Immature natural killer cell (primary cell): ENCODE results near the gene MACROD2. TPM values are rescaled to one million over a fixed set of nuclear protein-coding genes. Genes with fewer than 3 reads are reported as not detected.
"Not testable (repeated sequence)": the region's sequence is repeated elsewhere in the genome, so short reads cannot be mapped to it uniquely, and the experiment has no call there.

ENCODE experiments used
- DNase-seq, 3 donors: peaks; one replicate each; pipeline ENCODE4 v3.0.0; 2022; ENCODE audit warnings: mixed read lengths in 1 of 3
- H3K27ac Mint-ChIP-seq, 6 donors: one replicate each; pipeline ENCODE4 v1.8.0; 2020; ENCODE audit warnings: mixed read lengths in 6 of 6, mild to moderate bottlenecking in 5 of 6, inconsistent platforms in 4 of 6, moderate library complexity in 3 of 6
- H3K27me3 Mint-ChIP-seq, 3 donors: one replicate each; pipeline ENCODE4 v1.8.0; 2020 to 2021; ENCODE audit warnings: low read depth in 3 of 3, mild to moderate bottlenecking in 3 of 3, mixed read lengths in 3 of 3, moderate library complexity in 3 of 3, inconsistent platforms in 1 of 3
- H3K36me3 Mint-ChIP-seq, 3 donors: one replicate each; pipeline ENCODE4 v1.8.0; 2020; ENCODE audit warnings: mixed read lengths in 3 of 3, inconsistent platforms in 2 of 3, mild to moderate bottlenecking in 2 of 3
- H3K4me1 Mint-ChIP-seq, 2 donors: one replicate each; pipeline ENCODE4 v1.8.0; 2020; ENCODE audit warnings: inconsistent platforms in 2 of 2, mild to moderate bottlenecking in 2 of 2, mixed read lengths in 2 of 2, moderate library complexity in 1 of 2
- H3K4me3 Mint-ChIP-seq, 5 donors: one replicate each; pipeline ENCODE4 v1.8.0; 2020; ENCODE audit warnings: mild to moderate bottlenecking in 5 of 5, mixed read lengths in 5 of 5, inconsistent platforms in 3 of 5, moderate library complexity in 3 of 5
- H3K9me3 Mint-ChIP-seq, 6 donors: one replicate each; pipeline ENCODE4 v1.8.0; 2020; ENCODE audit warnings: mild to moderate bottlenecking in 6 of 6, mixed read lengths in 6 of 6, inconsistent platforms in 4 of 6, moderate library complexity in 3 of 6
- polyA plus RNA-seq, 3 donors: library from polyadenylated mRNA; unstranded; fragments of 300-500 nt; fragmentation: Illumina TruSeq; gene quantifications; one replicate each; pipeline ENCODE4 v1.2.3, GENCODE V29; 2021

Gene MACROD2
- polyA plus RNA-seq, 3 donors from 2014 or later, result not detected

DNA sequence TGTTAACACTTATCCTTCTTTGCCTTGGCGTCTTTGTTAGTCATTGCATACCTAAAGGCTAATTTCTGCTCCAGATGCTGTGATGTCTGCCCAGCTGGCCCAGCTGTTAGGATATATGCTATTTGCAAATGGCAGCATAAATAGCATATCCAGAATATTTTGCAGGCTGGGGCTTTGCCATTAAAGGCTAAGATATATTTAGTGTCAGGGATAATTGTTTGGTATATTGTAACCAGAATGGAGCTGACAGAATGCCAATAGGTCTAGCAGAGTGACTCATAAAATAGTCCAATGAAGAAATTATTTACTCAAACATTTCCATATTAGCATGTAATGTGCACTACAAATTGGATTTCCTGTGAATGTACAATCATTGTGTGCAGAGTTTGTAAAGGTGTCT lies 926.2 kb downstream of the MACROD2 start:
- Mint-ChIP-seq H3K9me3 (peaks cover 8 to 54% (median 20%) of the 10 kb centered on the region in 6 donors), H3K4me3 (no peak overlapping the region), H3K27me3 (peaks cover 0 to 5% (median 0%) of the 10 kb centered on the region in 3 donors), H3K4me1 (no peaks in the 10 kb centered on the region), H3K27ac (no peak overlapping the region), H3K36me3 (no peaks in the 10 kb centered on the region)
- no peak for DNase-seq

DNA sequence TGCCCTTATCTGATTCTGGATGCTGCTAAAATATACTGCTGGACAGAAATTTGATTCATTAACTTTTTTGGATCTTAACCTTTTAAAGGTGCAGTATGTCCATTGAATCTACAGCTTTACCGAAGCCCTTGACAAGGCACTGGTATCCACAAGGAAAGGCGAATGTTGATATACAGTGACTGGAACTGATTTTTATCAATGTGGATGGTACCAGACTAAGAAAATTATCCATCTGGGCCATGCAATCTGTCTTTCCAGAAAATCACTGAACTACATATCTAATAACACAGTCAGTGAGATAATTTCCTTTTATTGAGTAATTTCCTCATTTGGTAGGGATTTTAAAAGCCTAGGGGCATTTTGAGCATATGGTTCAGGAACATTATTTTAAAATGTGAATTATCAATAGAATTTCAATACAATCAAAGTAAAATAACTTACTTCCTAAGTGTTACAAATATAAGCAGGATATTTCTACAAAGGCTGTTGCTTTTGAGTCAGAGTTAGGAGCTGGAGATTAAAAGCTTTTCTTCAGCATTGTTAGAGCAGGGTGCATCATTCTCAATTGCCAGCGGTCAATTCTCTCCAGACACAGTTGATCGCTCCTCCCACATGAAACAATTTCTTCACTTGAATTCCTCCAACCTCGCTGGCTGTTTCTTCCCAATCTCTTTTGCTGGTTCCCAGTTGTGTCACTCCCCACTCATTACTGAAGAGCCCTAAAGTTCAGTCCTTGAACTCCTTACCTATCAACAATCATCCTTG lies 927.4 kb downstream of the MACROD2 start:
- no peaks in the 10 kb centered on the region for H3K4me1 Mint-ChIP-seq
- no peak overlapping the region for H3K27ac Mint-ChIP-seq
- H3K9me3 Mint-ChIP-seq, result peaks cover 4 to 54% (median 18%) of the 10 kb centered on the region in 6 donors
- H3K27me3 Mint-ChIP-seq, result peaks cover 0 to 5% (median 0%) of the 10 kb centered on the region in 3 donors
- no peak overlapping the region for H3K4me3 Mint-ChIP-seq
- DNase-seq, result no peak
- H3K36me3 Mint-ChIP-seq, result no peaks in the 10 kb centered on the region

DNA sequence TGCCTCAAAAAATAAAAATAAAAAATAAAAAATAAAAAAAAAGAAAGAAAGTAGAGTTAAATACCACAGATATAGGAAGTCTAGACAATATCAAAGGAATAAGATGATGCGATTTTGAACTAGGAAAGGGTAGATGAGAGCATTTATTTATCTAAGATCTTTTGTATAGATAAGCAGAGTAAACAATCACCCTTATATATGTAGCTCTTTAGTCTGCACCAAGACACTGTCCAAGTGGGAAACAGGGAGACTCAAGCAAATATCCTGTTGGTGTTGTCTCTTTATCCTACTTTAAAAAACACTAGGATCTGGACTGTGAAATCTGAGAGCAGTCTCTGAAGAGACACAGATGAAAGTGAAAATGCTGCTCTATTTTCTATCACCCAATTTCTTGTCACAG lies 929.1 kb downstream of the MACROD2 start:
- no peak for DNase-seq
- H3K4me1 Mint-ChIP-seq, result no peaks in the 10 kb centered on the region
- H3K27ac Mint-ChIP-seq, result no peak overlapping the region
- peaks cover 8 to 43% (median 15%) of the 10 kb centered on the region in 6 donors for H3K9me3 Mint-ChIP-seq
- H3K27me3 Mint-ChIP-seq, result peaks cover 0 to 5% (median 0%) of the 10 kb centered on the region in 3 donors
- H3K36me3 Mint-ChIP-seq, result no peaks in the 10 kb centered on the region
- H3K4me3 Mint-ChIP-seq, result no peak overlapping the region

DNA sequence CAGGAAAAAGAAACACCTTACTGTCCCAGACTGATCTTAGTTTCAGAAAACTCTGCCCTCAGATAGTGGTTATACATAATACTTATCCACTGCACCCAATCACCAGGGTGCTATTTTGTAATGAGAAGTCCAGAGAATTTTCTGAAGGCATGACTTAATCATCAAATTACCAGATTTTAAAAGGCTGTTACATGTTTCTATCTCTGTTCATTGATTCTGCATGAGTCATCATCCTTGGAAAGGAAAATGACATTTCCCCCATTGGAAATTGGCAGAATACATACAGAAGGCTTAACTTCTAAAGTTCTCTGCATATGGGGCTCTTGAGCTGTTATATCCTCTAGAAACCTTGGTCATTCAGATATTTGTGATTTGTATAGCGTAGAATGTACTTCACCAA lies 930.0 kb downstream of the MACROD2 start:
- Mint-ChIP-seq H3K36me3 (no peaks in the 10 kb centered on the region), H3K27me3 (peaks cover 0 to 2% (median 0%) of the 10 kb centered on the region in 3 donors)

DNA sequence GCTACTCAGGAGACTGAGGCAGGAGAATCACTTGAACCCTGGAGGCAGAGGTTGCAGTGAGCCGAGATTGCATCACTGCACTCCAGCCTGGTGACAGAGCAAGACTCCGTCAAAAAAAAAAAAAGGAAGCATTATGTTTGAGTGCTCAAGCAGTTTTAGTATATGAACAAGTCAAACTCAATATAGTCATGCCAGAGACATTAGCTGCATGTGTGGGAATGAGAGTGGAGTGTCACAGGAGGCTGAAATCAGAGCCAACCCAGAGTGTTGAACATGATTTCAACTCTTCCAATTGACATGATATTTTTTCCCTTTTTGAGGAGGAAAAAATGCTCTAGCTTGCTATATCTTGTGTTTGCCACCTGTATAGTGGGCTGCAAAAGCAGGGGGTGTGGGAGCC lies 931.1 kb downstream of the MACROD2 start:
- not testable (repeated sequence) for H3K4me3 Mint-ChIP-seq, H3K27me3 Mint-ChIP-seq, H3K36me3 Mint-ChIP-seq, H3K27ac Mint-ChIP-seq, H3K4me1 Mint-ChIP-seq, DNase-seq
- peaks cover 6 to 39% (median 14%) of the 10 kb centered on the region in 6 donors for H3K9me3 Mint-ChIP-seq

More for the DNA sequence above, 930.0 kb downstream of the MACROD2 start:
- Mint-ChIP-seq H3K4me3 (no peak overlapping the region), H3K9me3 (peaks cover 6 to 37% (median 12%) of the 10 kb centered on the region in 6 donors), H3K27ac (no peak overlapping the region), H3K4me1 (no peaks in the 10 kb centered on the region)
- no peak for DNase-seq

DNA sequence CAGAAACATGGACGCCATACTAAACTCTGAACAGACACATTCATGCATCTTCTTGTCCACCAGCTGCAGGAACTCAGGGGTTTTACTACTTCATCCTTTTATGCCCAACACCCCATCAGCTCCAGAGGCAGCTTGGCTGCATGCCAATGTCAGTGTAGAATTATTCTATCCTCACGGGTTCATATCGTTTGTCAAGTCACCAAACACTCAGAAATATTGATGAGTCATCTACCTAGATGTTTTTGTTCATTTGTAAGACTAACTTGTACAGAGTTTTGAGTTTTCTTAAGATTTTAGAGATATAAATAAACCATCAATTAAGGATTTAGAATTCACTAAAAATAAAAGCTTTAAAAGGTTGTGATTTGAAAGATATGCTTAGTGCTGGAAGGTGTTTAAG lies 932.8 kb downstream of the MACROD2 start:
- Mint-ChIP-seq H3K27ac (no peak overlapping the region), H3K27me3 (no peaks in the 10 kb centered on the region), H3K4me1 (no peaks in the 10 kb centered on the region), H3K9me3 (peaks cover under 1 to 33% (median 14%) of the 10 kb centered on the region in 6 donors), H3K36me3 (no peaks in the 10 kb centered on the region), H3K4me3 (no peak overlapping the region)
- DNase-seq, result no peak

DNA sequence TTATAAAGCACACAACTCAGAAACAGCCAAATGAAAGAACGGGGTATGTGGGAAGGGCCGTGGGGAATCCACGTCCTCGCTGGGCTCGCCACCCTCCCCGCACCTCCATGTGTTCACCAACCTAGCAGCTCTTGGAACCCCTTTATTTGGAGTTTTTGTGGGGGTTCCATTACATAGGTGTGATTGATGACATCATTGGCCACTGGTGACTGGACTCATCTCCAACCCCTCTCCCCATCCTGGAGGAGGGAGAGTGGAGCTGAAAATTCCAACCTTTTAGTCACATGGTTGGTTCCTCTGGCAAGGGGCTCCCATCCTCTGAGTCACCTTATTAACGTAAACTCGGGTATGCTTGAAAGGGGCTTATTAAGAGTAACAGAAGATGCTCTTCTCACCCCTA lies 934.1 kb downstream of the MACROD2 start:
- H3K4me3 Mint-ChIP-seq, result no peak overlapping the region
- peaks cover 0 to 34% (median 14%) of the 10 kb centered on the region in 6 donors for H3K9me3 Mint-ChIP-seq
- no peaks in the 10 kb centered on the region for H3K36me3 Mint-ChIP-seq
- DNase-seq, result no peak
- H3K27me3 Mint-ChIP-seq, result no peaks in the 10 kb centered on the region
- no peaks in the 10 kb centered on the region for H3K4me1 Mint-ChIP-seq
- no peak overlapping the region for H3K27ac Mint-ChIP-seq

DNA sequence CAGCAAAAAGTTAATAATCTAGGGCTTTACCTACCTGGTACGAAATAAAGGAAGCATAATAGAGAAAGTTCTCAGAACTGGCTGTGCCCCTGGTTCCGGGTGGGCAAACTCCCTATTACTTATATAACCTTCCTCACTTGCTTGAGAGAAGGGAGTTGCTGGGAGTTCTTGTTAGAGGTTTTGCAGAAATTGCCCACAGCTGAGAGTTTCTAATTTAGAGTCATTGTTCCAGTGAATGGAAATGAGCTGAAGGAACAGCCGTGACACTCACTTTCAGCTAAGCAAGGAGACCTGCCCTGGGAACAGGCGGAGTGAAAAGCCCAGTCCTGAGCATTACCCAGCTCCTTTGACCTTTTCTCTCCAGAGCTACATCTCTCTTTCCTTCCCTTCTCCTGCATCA lies 936.7 kb downstream of the MACROD2 start:
- peaks cover 0 to 4% (median 0%) of the 10 kb centered on the region in 3 donors for H3K36me3 Mint-ChIP-seq
- H3K4me3 Mint-ChIP-seq, result no peak overlapping the region
- no peak for DNase-seq
- H3K4me1 Mint-ChIP-seq, result no peaks in the 10 kb centered on the region
- H3K27me3 Mint-ChIP-seq, result no peaks in the 10 kb centered on the region
- H3K27ac Mint-ChIP-seq, result no peak overlapping the region
- peaks cover 5 to 45% (median 15%) of the 10 kb centered on the region in 6 donors for H3K9me3 Mint-ChIP-seq

DNA sequence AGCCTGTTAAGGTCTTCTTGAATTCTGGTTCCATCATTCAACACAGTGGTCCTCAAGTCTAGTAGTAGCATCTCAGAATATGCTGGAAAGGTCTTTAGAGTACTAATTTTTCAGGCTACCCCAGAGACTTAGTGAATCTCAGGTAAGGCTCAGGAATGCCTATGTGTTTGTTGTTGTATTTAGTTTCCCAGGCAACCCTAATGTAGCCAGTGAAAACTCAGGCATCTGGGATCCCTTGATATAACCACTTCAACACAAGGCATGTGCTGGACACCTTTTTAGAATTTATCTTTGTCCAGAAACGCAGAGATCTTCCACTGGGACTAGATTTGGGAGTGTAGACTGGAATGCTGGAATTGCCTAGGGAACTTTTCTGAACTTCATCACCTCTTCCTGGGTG lies 940.0 kb downstream of the MACROD2 start:
- Mint-ChIP-seq H3K4me3 (no peak overlapping the region), H3K4me1 (no peaks in the 10 kb centered on the region), H3K9me3 (peaks cover 8 to 55% (median 19%) of the 10 kb centered on the region in 6 donors), H3K36me3 (peaks cover 0 to 4% (median 0%) of the 10 kb centered on the region in 3 donors), H3K27ac (no peak overlapping the region), H3K27me3 (peaks cover 0 to 7% (median 0%) of the 10 kb centered on the region in 3 donors)
- no peak for DNase-seq

DNA sequence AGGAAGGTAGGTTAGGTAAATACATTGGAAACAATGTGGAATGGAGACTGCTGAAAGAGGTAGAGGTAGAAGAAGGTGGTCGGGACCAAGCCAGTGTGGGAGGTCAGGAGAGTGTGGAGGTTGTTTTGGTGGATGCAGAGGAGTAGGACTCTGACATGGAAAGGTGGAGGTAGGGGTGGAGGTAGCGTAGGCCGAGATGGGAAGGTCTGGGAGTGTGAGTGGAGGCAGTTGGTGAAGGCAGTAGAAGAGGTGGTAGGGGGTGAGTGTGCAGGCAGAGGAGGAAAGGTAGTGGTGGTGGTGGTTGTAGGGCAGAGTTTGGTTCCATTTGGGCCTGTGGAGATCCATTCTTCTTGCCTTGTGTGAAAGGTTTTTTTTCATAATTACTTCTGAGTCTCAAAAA lies 941.7 kb downstream of the MACROD2 start:
- no peak overlapping the region for H3K4me3 Mint-ChIP-seq
- no peak overlapping the region for H3K27ac Mint-ChIP-seq
- H3K4me1 Mint-ChIP-seq, result no peaks in the 10 kb centered on the region
- H3K27me3 Mint-ChIP-seq, result peaks cover 0 to 7% (median 0%) of the 10 kb centered on the region in 3 donors
- peaks cover 0 to 4% (median 0%) of the 10 kb centered on the region in 3 donors for H3K36me3 Mint-ChIP-seq
- peaks cover 3 to 69% (median 27%) of the 10 kb centered on the region in 6 donors for H3K9me3 Mint-ChIP-seq
- DNase-seq, result no peak

DNA sequence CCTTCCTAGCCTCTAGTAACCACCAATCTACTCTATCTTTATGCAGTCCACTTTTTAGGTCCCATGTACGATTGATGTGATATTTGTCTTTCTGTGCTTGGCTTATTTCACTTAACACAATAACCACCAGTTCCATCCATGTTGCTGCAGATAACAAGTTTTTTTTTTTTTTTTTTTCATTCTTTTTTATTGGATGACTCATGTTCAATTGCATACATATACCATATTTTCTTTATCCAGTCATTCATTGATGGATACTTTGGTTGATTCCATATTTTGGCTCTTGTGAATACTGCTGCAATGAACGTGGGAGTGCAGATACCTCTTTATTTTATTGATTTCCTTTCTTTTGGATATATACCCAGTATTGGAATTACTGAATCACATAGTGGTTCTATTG lies 942.5 kb downstream of the MACROD2 start:
- Mint-ChIP-seq H3K4me3 (no peak overlapping the region), H3K36me3 (peaks cover 0 to 4% (median 0%) of the 10 kb centered on the region in 3 donors), H3K4me1 (no peaks in the 10 kb centered on the region), H3K27me3 (peaks cover 0 to 7% (median 0%) of the 10 kb centered on the region in 3 donors), H3K27ac (no peak overlapping the region), H3K9me3 (peaks cover 6 to 78% (median 30%) of the 10 kb centered on the region in 6 donors)
- no peak for DNase-seq

DNA sequence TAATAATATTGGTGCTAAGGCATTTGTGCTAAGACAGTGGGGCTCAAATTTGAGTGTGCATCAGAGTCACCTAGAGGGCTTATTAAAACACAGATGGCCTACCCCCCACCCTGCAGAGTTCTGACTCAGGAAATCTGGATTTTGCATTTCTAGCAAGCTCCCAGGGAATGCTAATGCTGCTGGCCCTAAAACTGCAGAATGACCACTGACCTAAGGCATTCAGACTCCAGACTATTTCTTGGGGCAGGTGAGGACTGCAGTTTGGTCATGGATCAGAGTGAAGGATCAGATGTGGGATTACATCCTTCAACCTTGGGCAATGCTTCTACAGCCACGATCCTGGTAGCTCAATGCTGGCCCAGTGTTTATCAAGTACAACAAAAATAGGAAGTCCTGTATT lies 952.2 kb downstream of the MACROD2 start:
- Mint-ChIP-seq H3K4me3 (no peak overlapping the region), H3K36me3 (no peaks in the 10 kb centered on the region), H3K4me1 (no peaks in the 10 kb centered on the region), H3K27ac (no peak overlapping the region), H3K9me3 (peaks cover 2 to 39% (median 14%) of the 10 kb centered on the region in 6 donors), H3K27me3 (peaks cover 0 to 1% (median 0%) of the 10 kb centered on the region in 3 donors)
- DNase-seq, result no peak

DNA sequence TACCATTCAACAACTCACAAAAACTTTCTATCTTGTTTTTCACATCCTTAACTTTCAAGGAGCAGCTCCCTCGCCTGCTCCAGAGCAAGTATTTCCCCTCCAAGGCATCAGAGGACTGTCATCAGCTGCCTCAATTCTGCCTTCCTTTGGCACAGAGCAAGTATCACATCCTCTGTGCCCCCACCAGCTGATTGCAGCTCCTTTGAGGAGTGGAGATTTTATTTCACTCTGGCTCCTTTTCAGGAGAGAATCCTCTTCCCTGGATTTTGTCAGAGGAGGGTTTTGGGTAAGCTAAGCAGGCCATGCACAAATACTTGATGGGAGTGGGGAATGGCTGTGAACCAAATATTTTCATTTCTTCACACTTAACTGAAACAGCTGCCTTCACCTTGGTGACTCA lies 952.6 kb downstream of the MACROD2 start:
- H3K4me3 Mint-ChIP-seq, result no peak overlapping the region
- no peak for DNase-seq
- H3K9me3 Mint-ChIP-seq, result peaks cover 0 to 35% (median 12%) of the 10 kb centered on the region in 6 donors
- no peak overlapping the region for H3K27ac Mint-ChIP-seq
- no peaks in the 10 kb centered on the region for H3K4me1 Mint-ChIP-seq
- peaks cover 0 to 1% (median 0%) of the 10 kb centered on the region in 3 donors for H3K27me3 Mint-ChIP-seq
- H3K36me3 Mint-ChIP-seq, result no peaks in the 10 kb centered on the region

DNA sequence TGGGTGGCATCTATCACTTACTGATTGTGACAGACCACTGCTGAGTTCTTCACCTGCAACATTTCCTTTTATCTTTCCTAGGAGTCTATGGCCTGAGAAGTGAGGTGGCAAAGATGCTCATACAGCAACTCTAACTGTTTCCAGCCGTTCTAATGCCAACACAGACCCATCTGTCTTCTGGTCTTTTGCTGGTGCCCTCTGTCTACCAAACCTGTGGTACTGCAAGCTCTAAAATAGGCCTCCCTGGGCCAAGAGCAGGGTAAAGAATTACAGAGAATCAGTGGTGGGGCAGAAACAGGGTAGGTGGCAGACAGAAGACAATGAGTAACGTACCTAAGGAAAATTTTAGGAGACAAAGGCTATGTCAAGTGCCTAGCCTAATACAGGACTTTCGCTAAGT lies 953.1 kb downstream of the MACROD2 start:
- Mint-ChIP-seq H3K4me3 (no peak overlapping the region), H3K27me3 (peaks cover 0 to 1% (median 0%) of the 10 kb centered on the region in 3 donors), H3K9me3 (peaks cover 0 to 32% (median 11%) of the 10 kb centered on the region in 6 donors), H3K36me3 (no peaks in the 10 kb centered on the region), H3K4me1 (no peaks in the 10 kb centered on the region), H3K27ac (no peak overlapping the region)
- DNase-seq, result no peak
